Neural cell (in vitro differentiated cells): Measurements from ENCODE around the gene UCP2. TPM values are rescaled to one million over a fixed set of nuclear protein-coding genes. Genes with fewer than 3 reads are reported as not detected.

ENCODE experiments used
- H2AFZ ChIP-seq: fragments of 200-600, 300-800 bp; sonication (generic), shearing (Covaris generic); 2 replicates; pipeline ENCODE4 v1.6.0; 2014; ENCODE audit warnings: low read depth, mild to moderate bottlenecking, antibody characterized with exemption, low read length, moderate library complexity
- H3F3A ChIP-seq: fragments of 200-600 bp; shearing (Covaris generic); 2 replicates; pipeline ENCODE4 v1.6.1; 2016; ENCODE audit warnings: mild to moderate bottlenecking, moderate library complexity, mixed read lengths, antibody characterized with exemption, low read length; ENCODE audit not compliant: insufficient read depth, poor library complexity, severe bottlenecking
- H3K27ac ChIP-seq: fragments of 200-600, 300-800 bp; sonication (generic), shearing (Covaris generic); 2 replicates; pipeline ENCODE4 v1.5.1; 2014; ENCODE audit warnings: mild to moderate bottlenecking, low read length, moderate library complexity
- H3K27me3 ChIP-seq: fragments of 300-800, 200-600 bp; sonication (generic), shearing (Covaris generic); 2 replicates; pipeline ENCODE4 v1.6.0; 2014; ENCODE audit warnings: mild to moderate bottlenecking, low read depth, low read length, moderate library complexity; ENCODE audit not compliant: insufficient read depth
- H3K36me3 ChIP-seq: fragments of 300-800, 200-600 bp; sonication (generic), shearing (Covaris generic); 2 replicates; pipeline ENCODE4 v1.5.1; 2014; ENCODE audit warnings: mild to moderate bottlenecking, antibody characterized with exemption, low read length, moderate library complexity; ENCODE audit not compliant: insufficient read depth
- H3K4me2 ChIP-seq: fragments of 300-800, 200-600 bp; sonication (generic), shearing (Covaris generic); 2 replicates; pipeline ENCODE4 v1.6.0; 2014; ENCODE audit warnings: mild to moderate bottlenecking, low read length
- H3K4me3 ChIP-seq: fragments of 300-800, 200-600 bp; sonication (generic), shearing (Covaris generic); 2 replicates; pipeline ENCODE4 v1.5.1; 2014; ENCODE audit warnings: mild to moderate bottlenecking, low read length, moderate library complexity
- H3K79me2 ChIP-seq: fragments of 200-600 bp; shearing (Covaris generic); replicated peaks from 2 replicates; pipeline ENCODE4 v1.6.0; 2014; ENCODE audit warnings: mild to moderate bottlenecking, low read length, moderate library complexity; ENCODE audit not compliant: insufficient read depth
- H3K9ac ChIP-seq: fragments of 300-800, 200-600 bp; sonication (generic), shearing (Covaris generic); 2 replicates; pipeline ENCODE4 v1.6.1; 2016; ENCODE audit warnings: mild to moderate bottlenecking, low read length, mixed read lengths
- H3K9me2 ChIP-seq: fragments of 200-600 bp; shearing (Covaris generic); 2 replicates; pipeline ENCODE4 v1.6.1; 2016; ENCODE audit warnings: mild to moderate bottlenecking, low read length, mixed read lengths; ENCODE audit not compliant: insufficient read depth
- H3K9me3 ChIP-seq: fragments of 200-600, 300-800 bp; sonication (generic), shearing (Covaris generic); 2 replicates; pipeline ENCODE4 v1.6.1; 2016; ENCODE audit warnings: mild to moderate bottlenecking, mixed run types, low read length, moderate library complexity, mixed read lengths
- H4K20me1 ChIP-seq: fragments of 200-600 bp; shearing (Covaris generic); 2 replicates; pipeline ENCODE4 v1.6.1; 2016; ENCODE audit warnings: mild to moderate bottlenecking, mixed run types; ENCODE audit not compliant: insufficient read depth
- EP300 ChIP-seq: fragments of 450-650 bp; conservative IDR thresholded peaks from 2 replicates; pipeline ENCODE4 v1.6.1; 2014; ENCODE audit warnings: antibody characterized with exemption, mild to moderate bottlenecking, moderate library complexity; ENCODE audit not compliant: poor library complexity, severe bottlenecking
- EZH2 ChIP-seq: fragments of 200-600, 300-800 bp; shearing (Covaris generic), sonication (generic); IDR thresholded peaks from 2 replicates; pipeline ENCODE4 v1.6.1; 2014; ENCODE audit warnings: antibody characterized with exemption, low read length, borderline replicate concordance, mild to moderate bottlenecking; ENCODE audit not compliant: insufficient read depth, poor library complexity, severe bottlenecking
- MXI1 ChIP-seq: fragments of 450-650 bp; conservative IDR thresholded peaks from 2 replicates; pipeline ENCODE4 v1.6.1; 2014; ENCODE audit warnings: antibody characterized with exemption, mild to moderate bottlenecking; ENCODE audit not compliant: poor library complexity, severe bottlenecking
- POLR2AphosphoS5 ChIP-seq: IDR thresholded peaks from 2 replicates; pipeline ENCODE4 v1.6.1; 2012
- RAD21 ChIP-seq: fragments of 450-650 bp; conservative IDR thresholded peaks from 2 replicates; pipeline ENCODE4 v1.6.1; 2014; ENCODE audit warnings: antibody characterized with exemption, mild to moderate bottlenecking, moderate library complexity
- SMC3 ChIP-seq: fragments of 450-650 bp; conservative IDR thresholded peaks from 2 replicates; pipeline ENCODE4 v1.6.1; 2014; ENCODE audit warnings: antibody characterized with exemption, mild to moderate bottlenecking, moderate library complexity; ENCODE audit not compliant: poor library complexity
- TAF1 ChIP-seq: IDR thresholded peaks from 2 replicates; pipeline ENCODE4 v1.6.1; 2012; ENCODE audit warnings: low read depth
- polyA plus RNA-seq: library from polyadenylated mRNA; depleted of rRNA; stranded (reverse); fragments of >200 nt; gene quantifications from 2 replicates; pipeline ENCODE4 v1.2.3, GENCODE V29; 2014
- TF ChIP-seq, protein P1 (sequence below): IDR thresholded peaks from 2 replicates; pipeline ENCODE4 v1.6.1; 2012; ENCODE audit warnings: borderline replicate concordance
- TF ChIP-seq, protein P2 (sequence below): fragments of 450-650 bp; IDR thresholded peaks from 2 replicates; pipeline ENCODE4 v1.5.1; 2014; ENCODE audit warnings: antibody characterized with exemption, mild to moderate bottlenecking, moderate library complexity; ENCODE audit not compliant: poor library complexity, severe bottlenecking

UCP2 gene
- polyA plus RNA-seq, 1 donor from 2014 or later = not detected

DNA sequence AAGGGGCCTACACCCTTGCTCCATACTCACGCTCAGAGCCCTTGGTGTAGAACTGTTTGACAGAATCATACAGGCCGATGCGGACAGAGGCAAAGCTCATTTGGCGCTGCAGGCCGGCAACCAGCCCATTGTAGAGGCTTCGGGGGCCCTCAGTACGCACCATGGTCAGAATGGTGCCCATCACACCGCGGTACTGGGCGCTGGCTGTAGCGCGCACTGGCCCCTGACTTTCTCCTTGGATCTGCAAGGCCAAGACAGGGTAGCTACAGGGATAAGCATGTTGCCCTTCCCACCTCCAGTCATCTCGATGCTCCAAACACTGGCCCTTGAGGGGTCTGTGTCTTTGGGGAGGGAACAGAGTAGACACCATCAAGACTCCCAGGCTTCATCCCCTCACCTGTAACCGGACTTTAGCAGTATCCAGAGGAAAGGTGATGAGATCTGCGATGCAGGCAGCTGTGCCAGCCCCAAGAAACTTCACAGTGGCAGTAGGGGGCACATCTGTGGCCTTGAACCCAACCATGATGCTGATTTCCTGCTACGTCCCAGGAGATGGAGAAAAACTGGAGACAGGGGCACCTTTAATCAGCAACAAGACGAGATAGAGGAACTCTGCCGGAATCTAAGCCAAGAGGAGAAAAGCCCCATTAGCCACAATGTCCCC is 4.7 kb downstream of the UCP2 start:
- H3K36me3 ChIP-seq = no peaks in the 10 kb centered on the region

DNA sequence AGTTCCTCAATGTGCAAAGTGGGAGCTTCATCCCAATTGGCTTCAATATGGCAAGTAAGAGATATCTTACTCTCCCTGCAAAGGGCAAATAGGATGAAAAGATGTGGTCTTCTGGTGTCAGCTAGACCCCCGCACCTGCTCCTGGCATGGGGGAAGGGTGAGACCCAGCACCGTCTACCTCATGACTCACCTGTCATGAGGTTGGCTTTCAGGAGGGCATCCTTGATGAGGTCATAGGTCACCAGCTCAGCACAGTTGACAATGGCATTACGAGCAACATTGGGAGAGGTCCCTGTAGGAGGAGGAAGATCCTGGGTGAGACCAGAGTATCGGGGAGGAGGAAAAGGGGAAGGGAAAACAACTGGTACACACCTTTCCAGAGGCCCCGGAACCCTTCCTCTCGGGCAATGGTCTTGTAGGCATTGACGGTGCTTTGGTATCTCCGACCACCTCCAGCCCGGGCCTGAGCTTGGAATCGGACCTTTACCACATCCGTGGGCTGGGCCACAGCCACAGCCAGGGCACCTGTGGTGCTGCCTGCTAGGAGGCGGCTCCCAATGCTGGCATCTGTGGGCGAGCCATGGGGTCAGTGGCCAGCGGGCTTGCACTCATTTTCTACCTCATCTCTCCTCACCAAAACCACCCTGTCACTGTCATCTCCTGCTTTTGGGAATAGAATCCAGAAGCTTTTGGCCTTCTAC is 6.0 kb downstream of the UCP2 start:
- Histone ChIP-seq H2AFZ (no peak overlapping the region), H3K4me3 (no peak overlapping the region), H3K9ac (no peak overlapping the region), H3K36me3 (no peaks in the 10 kb centered on the region), H3K4me2 (no peak overlapping the region), H3K9me2 (no peaks in the 10 kb centered on the region), H3F3A (no peaks in the 10 kb centered on the region), H4K20me1 (no peaks in the 10 kb centered on the region), H3K27me3 (no peaks in the 10 kb centered on the region), H3K79me2 (no peaks in the 10 kb centered on the region), H3K9me3 (no peaks in the 10 kb centered on the region), H3K27ac (no peak overlapping the region)
- TF ChIP-seq MXI1 (no peak), RAD21 (no peak), TAF1 (no peak), EP300 (no peak), POLR2AphosphoS5 (no peak), EZH2 (no peak), SMC3 (no peak)
- TF ChIP-seq, protein P1, sequence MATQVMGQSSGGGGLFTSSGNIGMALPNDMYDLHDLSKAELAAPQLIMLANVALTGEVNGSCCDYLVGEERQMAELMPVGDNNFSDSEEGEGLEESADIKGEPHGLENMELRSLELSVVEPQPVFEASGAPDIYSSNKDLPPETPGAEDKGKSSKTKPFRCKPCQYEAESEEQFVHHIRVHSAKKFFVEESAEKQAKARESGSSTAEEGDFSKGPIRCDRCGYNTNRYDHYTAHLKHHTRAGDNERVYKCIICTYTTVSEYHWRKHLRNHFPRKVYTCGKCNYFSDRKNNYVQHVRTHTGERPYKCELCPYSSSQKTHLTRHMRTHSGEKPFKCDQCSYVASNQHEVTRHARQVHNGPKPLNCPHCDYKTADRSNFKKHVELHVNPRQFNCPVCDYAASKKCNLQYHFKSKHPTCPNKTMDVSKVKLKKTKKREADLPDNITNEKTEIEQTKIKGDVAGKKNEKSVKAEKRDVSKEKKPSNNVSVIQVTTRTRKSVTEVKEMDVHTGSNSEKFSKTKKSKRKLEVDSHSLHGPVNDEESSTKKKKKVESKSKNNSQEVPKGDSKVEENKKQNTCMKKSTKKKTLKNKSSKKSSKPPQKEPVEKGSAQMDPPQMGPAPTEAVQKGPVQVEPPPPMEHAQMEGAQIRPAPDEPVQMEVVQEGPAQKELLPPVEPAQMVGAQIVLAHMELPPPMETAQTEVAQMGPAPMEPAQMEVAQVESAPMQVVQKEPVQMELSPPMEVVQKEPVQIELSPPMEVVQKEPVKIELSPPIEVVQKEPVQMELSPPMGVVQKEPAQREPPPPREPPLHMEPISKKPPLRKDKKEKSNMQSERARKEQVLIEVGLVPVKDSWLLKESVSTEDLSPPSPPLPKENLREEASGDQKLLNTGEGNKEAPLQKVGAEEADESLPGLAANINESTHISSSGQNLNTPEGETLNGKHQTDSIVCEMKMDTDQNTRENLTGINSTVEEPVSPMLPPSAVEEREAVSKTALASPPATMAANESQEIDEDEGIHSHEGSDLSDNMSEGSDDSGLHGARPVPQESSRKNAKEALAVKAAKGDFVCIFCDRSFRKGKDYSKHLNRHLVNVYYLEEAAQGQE = no peak

More for the DNA sequence above, 4.7 kb downstream of the UCP2 start:
- Histone ChIP-seq H3K9ac (no peak overlapping the region), H3K9me3 (no peaks in the 10 kb centered on the region), H3K9me2 (no peaks in the 10 kb centered on the region), H3K79me2 (no peaks in the 10 kb centered on the region), H3F3A (no peaks in the 10 kb centered on the region), H3K4me2 (no peak overlapping the region), H2AFZ (no peak overlapping the region), H4K20me1 (no peaks in the 10 kb centered on the region), H3K27ac (no peak overlapping the region), H3K4me3 (no peak overlapping the region), H3K27me3 (no peaks in the 10 kb centered on the region)
- TF ChIP-seq, protein P2, sequence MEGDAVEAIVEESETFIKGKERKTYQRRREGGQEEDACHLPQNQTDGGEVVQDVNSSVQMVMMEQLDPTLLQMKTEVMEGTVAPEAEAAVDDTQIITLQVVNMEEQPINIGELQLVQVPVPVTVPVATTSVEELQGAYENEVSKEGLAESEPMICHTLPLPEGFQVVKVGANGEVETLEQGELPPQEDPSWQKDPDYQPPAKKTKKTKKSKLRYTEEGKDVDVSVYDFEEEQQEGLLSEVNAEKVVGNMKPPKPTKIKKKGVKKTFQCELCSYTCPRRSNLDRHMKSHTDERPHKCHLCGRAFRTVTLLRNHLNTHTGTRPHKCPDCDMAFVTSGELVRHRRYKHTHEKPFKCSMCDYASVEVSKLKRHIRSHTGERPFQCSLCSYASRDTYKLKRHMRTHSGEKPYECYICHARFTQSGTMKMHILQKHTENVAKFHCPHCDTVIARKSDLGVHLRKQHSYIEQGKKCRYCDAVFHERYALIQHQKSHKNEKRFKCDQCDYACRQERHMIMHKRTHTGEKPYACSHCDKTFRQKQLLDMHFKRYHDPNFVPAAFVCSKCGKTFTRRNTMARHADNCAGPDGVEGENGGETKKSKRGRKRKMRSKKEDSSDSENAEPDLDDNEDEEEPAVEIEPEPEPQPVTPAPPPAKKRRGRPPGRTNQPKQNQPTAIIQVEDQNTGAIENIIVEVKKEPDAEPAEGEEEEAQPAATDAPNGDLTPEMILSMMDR = no peak
- TF ChIP-seq EZH2 = no peak
- TF ChIP-seq MXI1 = no peak
- no peak for TF ChIP-seq SMC3
- no peak for TF ChIP-seq RAD21
- TF ChIP-seq POLR2AphosphoS5 = no peak
- TF ChIP-seq TAF1 = no peak
- TF ChIP-seq EP300 = no peak
- TF ChIP-seq, protein P1 = no peak
